Right ventricle myocardium superior (tissue), 1 donor: Measurements from ENCODE around the gene PTPN4. TPM values are rescaled to one million over a fixed set of nuclear protein-coding genes. Genes with fewer than 3 reads are reported as not detected.
"Not testable (repeated sequence)": the region's sequence is repeated elsewhere in the genome, so short reads cannot be mapped to it uniquely, and the experiment has no call there.

Experiments
- ATAC-seq: fragments of 200-7000 bp; cut with Tn5 transposase; one replicate; pipeline ENCODE4 v1.9.1; 2020; ENCODE audit warnings: mild to moderate bottlenecking; ENCODE audit not compliant: poor library complexity
- DNase-seq: peaks from one replicate; pipeline ENCODE4 v3.0.0-alpha.2; 2020
- intact Hi-C: fragments of 100-400 bp; cut with DNase I; formaldehyde crosslinking; loops from one replicate; pipeline ENCODE4 v1.11.2; 2022
- total RNA-seq: library from RNA; stranded (reverse); fragmentation: NEBNext Ultra II Directional; extraction: Animal tissue kit (Norgen Biotek cat#: 25700); gene quantifications from one replicate; pipeline ENCODE4 v1.2.1, GENCODE V29; 2021
- donor health status: DM: no; HTN: yes; CAD: no; lungs with severe emphysema.

Gene PTPN4
- total RNA-seq, 1 donor from 2014 or later, result 37.6 TPM

DNA sequence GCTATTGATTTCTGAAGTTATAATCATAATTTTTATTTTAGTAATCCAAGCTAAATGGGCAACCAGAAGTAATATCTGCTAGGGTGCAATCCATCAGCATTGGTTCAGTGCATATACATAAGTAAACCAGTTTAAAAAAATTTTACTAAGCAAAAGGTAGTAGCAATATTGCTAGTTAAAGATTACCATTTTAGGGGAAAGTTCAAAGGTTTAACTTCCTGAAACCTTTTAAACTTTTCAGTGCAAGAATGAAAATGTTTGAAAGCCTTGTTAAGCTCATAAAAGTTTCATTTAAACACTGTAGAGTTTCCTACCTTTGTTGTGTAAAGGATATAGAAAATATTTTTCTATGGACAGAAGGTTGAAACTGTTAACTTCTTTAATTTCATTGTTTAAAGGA lies 222.2 kb downstream of the PTPN4 start:
- intact Hi-C loops, result no loop called here
- no peak for ATAC-seq
- no peak for DNase-seq

DNA sequence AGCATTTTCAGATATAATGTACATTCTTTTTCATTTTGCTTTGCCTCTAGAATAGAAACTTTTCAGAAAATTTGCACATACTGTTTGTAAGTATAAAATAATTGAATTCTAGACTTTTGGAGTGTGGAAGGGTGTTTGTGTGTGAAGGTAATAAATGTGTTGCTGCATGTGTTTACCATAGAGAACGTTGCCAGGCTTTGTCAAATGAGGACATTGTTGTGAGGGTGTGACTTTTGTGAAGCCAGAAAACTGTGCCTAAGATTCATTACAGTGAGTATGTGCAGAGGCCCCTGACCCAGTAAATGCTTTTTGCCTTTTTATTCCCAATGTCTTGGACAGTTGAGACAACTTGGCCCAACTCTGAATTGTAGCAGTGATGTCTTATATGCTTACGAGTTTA lies 222.8 kb downstream of the PTPN4 start:
- DNase-seq, result no peak
- ATAC-seq, result no peak
- intact Hi-C loops, result no loop called here

DNA sequence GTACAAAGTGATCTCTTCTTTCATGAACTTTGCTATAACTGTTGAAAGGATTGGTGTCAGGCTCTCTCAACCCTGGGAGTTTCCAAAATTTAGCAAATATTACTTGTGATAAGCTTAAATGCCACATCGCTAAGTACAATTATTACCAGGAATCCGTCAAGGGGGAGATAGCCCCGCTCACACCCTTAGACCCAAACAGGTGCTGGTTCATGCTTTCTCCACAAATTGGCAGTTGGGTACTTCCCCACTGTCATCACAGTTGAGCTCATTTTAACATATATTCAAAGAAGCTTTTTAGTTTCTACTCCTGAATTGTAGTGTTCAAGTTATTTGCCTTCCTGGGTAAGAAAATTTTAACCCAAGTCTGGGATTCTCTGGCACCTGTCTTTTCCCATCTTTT lies 223.4 kb downstream of the PTPN4 start:
- DNase-seq (no peak), ATAC-seq (no peak)
- intact Hi-C loops, result no loop called here

DNA sequence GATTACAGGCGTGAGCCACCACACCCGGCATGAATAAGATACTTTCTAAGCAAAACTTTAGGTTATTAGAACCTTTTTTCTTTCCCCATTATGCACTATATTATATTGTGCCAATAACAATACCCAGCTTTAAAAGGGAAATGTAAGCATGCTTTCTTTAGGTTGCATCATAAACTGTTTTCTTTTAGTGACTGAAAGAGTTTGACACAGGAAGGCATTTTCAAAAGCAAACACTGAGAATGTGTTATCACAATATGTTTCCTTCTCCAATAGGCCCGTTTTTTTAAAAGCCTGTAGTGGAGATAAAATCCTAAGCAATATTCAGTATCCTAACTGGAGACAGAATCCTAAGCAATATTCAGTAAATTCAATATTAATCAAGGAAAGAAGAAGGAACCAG lies 236.4 kb downstream of the PTPN4 start:
- intact Hi-C loops, result no loop called here
- no peak for DNase-seq
- ATAC-seq, result no peak

DNA sequence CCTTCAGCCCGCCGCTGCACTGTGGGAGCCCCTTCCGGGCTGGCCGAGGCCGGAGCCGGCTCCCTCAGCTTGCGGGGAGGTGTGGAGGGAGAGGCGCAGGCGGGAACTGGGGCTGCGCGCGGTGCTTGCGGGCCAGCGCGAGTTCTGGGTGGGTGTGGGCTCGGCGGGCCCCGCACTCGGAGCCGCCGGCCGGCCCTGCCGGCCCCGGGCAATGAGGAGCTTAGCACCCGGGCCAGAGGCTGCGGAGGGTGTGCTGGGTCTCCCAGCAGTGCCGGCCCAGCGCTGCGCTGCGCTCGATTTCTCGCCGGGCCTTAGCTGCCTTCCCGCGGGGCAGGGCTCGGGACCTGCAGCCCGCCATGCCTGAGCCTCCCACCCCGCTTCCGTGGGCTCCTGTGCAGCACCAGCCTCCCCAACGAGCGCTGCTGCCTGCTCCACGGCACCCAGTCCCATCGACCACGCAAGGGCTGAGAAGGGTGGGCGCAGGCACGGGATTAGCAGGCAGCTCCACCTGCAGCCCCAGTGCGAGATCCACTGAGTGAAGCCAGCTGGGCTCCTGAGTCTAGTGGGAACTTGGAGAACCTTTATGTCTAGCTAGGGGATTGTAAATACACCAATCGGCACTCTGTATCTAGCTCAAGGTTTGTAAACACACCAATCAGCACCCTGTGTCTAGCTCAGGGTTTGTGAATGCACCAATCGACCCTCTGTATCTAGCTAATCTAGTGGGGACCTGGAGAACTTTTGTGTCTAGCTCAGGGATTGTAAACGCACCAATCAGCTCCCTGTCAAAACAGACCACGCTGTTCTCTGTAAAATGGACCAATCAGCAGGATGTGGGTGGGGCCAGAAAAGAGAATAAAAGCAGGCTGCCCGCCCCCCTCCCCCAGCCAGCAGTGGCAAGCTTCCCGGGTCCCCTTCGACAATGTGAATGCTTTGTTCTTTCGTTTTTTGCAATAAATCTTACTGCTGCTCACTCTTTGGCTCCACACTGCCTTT lies 237.5 kb downstream of the PTPN4 start:
- ATAC-seq, DNase-seq, intact Hi-C loops: not testable (repeated sequence)

DNA sequence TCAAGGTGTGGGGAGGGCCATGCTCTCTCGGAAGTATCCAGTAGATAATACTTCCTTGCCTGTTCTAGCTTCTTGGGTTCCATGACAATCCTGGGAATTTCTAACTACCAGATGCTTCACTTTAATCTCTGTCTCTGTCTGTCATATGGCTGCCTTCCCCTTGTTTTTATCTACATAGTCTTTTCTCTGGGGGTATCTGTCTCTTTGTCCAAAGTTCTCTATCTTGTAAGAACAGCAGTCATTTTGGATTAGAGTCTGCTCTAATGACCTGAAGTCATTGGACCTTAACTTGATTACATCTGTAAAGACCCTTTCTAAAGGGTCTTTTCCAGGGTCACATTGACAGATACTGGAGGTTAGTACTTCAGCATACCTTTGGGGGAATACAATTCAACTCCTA lies 241.7 kb downstream of the PTPN4 start:
- intact Hi-C loops, result no loop called here
- DNase-seq (no peak), ATAC-seq (no peak)

DNA sequence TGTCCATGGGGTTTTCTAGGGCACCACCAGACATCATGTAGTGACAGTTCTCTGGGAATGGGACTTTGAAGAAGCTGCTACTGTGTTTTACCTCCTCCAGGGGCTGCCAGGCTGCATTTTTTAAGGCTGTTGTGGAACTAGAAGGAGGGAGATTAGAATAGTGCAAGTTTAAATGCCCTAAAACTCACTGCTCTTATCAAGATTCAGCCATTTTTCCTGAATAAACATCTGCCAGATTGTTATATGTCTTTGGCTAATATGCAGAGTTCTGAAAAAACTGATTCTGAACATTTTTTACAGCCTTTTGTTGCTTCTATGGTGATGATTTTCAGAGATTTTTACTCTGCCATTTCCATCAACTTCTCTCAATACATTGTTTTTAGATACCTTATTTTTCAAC lies 244.5 kb downstream of the PTPN4 start:
- no peak for DNase-seq
- intact Hi-C loops, result no loop called here
- no peak for ATAC-seq

DNA sequence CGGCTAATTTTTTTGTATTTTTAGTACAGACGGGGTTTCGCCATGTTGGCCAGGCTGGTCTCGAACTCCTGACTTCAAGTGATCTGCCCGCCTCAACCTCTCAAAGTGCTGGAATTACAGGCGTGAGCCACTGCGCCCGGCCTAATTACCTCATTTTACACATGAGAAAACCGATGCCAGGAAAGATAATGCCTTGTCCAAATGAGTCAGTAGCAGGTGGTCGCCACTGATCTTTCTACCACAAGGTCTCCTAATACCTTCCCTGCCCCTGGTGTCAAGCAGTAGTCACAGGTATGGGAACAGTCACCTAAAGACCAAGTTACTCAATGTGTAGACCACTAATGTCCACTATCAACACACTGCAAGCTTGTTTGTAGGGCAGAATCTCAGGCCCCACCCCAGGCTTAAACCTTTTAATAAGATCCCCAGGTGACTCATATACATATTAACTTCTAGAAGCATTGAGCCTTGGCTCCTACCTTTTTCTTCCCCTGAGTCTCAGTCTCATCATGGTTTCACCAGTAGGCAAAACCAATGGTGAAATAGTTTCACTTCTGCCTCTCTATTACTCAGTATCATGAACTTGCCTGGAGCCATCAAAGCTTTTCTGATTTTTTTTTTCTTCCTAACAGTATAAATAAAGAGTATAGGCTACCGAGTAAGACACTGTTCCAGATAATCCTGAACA lies 246.3 kb downstream of the PTPN4 start:
- intact Hi-C loops, result no loop called here
- DNase-seq (no peak), ATAC-seq (no peak)

DNA sequence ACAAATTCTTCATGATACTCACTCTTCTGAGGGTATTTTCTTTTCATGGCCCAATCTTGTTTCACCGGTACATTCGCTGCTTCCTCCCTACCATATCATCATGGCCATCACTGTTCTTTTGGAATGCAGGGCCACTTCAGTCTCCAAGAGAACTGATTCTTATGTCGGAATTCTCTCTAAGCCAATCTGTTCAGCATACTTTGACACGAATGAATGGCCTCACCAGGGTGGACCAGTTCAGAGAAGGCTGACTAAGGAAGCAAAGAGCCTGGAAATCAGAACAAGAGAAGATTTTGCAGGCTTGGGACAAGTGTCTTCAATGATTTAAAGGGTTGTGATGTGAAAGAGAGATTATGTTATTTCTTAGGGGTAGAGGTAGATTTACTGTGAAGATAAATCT lies 248.1 kb downstream of the PTPN4 start:
- no peak for ATAC-seq
- intact Hi-C loops, result no loop called here
- no peak for DNase-seq

DNA sequence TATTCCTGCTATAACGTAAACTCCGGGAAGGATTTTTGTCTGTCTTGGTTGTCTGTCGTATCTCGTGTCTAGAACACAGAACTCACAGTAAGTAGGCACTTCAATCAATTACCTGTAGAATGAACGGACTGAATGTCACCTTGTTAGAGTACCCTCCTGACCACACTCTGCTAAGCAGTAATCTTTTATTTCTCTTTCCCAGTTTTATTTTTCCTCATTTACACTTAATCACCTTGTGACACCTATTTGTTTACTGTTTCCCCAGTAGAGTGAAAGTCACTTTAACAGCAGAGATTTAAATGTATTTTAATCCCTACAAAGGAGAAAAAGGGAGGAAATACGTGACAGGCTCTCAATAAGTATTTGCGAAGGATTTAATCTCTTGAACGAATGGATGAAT lies 252.6 kb downstream of the PTPN4 start:
- ATAC-seq, result no peak
- no peak for DNase-seq
- intact Hi-C loops, result no loop called here

DNA sequence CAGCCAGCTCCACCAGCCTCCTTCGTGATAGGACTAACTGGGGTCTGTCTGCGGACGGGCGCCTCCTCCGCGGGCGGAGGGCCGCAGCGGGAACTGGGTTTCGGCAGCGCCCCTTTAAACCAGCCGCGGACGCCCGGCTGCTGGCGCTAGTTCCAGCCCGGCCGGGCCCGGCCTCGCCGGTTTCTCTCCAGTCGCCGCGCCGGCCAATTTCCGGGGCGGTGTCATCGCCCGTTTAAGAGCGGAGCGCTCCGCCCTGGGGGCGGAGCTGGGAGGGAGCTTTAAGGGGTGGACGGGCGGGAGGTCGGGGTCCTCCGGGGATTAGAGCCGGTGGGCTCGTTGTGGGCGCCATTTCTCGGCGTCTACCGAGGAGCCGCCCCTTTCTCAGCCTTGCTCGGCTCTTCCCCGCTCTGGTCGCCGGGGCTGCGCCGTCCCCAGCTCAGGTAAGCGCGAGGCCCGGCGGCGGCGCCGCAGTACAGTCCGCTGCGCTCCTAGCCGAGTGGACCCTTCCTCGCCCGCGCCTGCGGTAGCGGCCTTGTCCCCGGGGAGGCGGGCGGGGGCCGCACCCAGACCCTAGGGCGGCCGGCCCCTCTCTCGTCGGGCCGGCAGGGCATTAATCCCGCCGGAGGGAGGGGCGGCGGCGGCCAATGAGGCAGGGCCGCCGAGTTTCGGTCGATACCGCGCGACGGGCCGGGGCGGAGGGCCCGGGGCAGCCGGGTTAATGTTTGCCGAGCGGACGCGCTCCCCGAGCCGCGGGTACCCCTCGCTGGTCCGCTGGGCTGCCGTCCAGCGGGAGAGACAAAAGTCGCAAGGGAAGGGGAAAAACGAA lies 253.3 kb downstream of the PTPN4 start, which contains the start of gene EPB41L5:
Gene EPB41L5, plus strand, starts transcription at position 307 of the 826 bp plus-strand sequence. CDS start 6,008 bp downstream, outside the sequence.
- ATAC-seq (peak; percentile 99), DNase-seq (peak; percentile 97)
- intact Hi-C loops, result no loop called here

DNA sequence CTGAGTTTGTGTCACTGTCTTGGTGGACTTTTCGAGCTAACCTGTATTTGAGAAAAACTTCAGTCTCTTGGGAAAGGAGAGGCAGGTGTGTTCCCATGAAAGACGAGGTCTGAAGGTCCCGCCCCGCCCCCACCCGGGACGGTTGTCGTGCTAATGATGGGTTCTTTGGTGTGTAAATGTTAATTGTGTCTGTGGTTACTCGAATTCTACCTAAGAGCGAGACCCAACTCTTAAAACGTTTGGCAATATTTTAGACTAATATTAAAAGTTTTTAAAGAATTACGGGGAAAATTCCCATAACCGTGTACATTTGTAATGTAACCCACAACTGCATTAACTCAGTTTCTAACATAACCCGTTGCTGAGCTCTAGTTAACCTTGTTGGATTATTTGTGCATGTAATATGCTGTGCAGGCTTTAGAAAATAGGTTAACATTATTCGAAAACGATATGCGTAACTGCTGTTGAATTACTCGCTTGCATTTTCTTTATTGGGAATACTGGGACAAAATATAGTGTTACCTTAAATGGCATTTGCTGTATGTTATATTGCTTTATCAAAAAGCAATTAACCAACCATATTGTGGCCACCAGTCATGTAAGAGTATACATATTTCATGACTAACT lies 254.0 kb downstream of the PTPN4 start:
- ATAC-seq, result peak; percentile 1
- no peak for DNase-seq
- intact Hi-C loops, result no loop called here

DNA sequence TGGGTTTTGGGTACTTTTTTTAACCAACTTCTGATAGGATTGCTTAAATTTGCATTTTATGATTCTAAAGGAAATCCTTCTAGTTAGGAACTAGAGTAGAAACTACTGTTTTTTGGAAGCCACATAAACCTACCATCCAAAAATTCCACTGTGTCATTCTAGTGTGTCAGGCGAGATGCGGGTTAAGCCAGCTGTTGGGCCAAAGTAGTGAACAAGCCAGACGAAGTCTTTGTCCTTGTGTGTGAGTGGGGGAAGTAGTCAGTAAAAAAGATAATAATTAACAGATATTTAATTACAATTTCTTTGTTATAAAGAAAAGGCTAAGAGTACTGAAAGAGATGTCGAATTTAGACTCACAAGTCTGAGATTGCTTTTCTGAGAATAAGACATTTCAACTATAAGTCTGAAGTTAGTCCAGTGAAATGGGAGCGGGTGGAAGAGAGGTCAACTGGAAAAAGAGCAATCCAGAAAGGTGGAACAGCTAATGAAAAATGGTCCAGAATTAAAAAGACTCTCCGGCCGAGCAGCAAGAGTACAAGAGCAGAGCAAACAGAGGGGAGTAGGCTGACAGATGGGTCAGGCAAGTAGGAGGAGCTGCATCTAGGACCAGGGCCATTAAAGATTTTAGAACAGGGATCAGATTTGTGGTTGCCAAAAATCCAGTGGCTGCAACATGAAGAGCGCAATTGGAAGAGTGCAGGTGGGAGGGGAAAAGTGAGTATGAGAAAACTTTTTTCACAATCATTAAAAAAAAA lies 254.7 kb downstream of the PTPN4 start:
- ATAC-seq, result no peak
- intact Hi-C loops, result no loop called here

DNA sequence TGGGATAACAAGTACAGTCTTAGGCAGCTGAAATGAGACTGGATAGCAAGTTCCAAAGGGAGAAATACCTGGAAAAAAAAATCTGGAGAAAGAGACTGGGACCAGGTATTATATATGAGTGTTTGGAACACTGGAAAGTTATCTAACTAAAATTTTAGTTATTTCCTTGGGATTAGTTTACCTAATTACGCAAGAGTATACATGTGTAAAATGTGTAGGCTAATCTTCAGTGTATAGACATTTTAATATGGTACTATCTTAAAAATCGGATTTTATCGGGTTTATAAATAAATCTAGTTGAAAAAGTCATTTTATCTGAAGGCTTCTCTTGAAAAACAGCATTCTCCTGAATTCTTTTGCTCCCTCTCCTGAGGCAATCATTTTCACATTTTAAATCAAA lies 257.1 kb downstream of the PTPN4 start:
- no peak for ATAC-seq
- intact Hi-C loops, result no loop called here
- no peak for DNase-seq

More for the DNA sequence above, 254.7 kb downstream of the PTPN4 start:
- no peak for DNase-seq

DNA sequence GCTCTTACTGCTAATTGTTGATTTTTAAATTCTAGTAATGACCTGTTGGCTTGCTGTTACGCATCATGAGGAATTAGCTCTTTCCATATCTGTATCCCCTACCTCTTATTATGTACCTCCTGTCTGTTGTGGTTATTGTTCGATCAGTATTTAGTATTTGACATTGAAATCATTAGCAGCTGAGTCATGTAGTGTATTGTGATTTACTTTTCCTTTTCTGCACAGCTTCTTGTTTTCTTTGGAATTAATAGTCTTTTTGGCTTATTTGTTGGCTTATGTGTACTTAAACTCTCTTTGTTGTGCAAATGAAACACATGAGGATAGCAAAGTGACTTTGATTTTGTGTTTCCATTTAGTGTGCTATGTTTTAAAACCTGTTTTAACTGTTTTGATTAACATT lies 257.5 kb downstream of the PTPN4 start:
- ATAC-seq, result no peak
- DNase-seq, result no peak
- intact Hi-C loops, result no loop called here

DNA sequence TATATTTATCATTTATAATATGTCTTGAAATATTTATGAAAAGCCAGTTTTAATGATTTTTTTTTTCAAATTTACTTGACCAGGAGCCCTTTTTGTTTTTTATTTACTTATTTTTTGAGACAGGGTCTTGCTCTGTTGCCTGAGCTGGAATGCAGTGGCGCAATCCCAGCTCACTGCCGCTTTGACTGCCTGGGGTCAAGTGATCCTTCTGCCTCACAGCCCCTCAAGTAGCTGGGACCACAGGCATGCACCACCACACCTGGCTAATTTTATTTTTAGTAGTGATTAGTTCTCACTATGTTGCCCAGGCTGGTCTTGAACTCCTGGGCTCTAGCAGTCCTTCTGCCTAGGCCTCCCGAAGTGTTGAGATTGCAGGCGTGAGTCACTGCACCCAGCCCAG lies 258.8 kb downstream of the PTPN4 start:
- no peak for ATAC-seq
- intact Hi-C loops, result no loop called here
- DNase-seq, result no peak

DNA sequence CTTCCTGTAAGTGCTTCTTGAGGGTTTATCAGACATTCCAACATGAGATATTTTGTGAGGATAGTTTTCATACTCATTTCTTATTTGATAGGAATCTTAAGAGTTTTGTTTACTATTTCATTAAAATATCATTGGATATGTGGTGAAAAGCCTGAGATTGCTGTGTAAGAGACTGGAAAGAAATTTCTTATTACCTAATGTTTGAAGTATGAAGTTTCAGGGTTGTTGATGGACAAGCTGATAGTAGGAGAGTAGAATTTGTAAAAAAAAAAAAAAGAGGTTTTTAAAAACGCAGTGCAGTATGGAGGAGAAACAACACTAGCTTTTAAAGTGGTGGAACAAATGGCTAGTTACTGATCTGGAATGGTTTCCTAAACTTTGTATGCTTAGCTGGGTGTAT lies 260.8 kb downstream of the PTPN4 start:
- no peak for DNase-seq
- no peak for ATAC-seq
- intact Hi-C loops, result no loop called here

DNA sequence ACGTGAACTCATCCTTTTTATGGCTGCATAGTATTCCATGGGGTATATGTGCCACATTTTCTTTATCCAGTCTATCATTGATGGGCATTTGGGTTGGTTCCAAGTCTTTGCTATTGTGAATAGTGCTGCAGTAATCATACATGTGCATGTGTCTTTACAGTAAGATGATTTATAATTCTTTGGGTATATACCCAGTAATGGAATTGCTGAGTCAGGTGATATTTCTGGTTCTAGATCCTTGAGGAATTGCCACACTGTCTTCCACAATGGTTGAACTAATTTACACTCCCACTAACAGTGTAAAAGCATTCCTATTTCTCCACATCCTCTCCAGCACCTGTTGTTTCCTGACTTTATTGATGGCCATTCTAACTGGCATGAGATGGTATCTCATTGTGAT lies 262.8 kb downstream of the PTPN4 start:
- intact Hi-C loops, ATAC-seq, DNase-seq: not testable (repeated sequence)
